ENCODE measurements around the gene TOLLIP.

The TOLLIP gene

GRCh38 chr11:1338201-1339065 lies 29.0 kb upstream of the TOLLIP start:
- DNase-seq (ENCODE audit: low spot score): no peak
- in situ Hi-C loops (cut with MboI; ENCODE audit: low sequenced_read_pairs, unreplicated experiment): no loop called here
- TF ChIP-seq CTCF (IDR thresholded peaks at IDR 0.05; ENCODE audit: borderline replicate concordance, control extremely low read depth, extremely low read depth, insufficient read depth, missing control alignments): no peak

- no peak for TF ChIP-seq CTCF (IDR thresholded peaks at IDR 0.05; ENCODE audit: borderline replicate concordance, control extremely low read depth, extremely low read depth, insufficient read depth, missing control alignments)
- in situ Hi-C loops (cut with MboI; ENCODE audit: low sequenced_read_pairs, unreplicated experiment): no loop called here
- DNase-seq (ENCODE audit: low spot score): no peak
Measured at GRCh38 chr11:1337647-1338007, 28.2 kb upstream of the TOLLIP start.

GRCh38 chr11:1336836-1337646 lies 27.6 kb upstream of the TOLLIP start:
- TF ChIP-seq CTCF (IDR thresholded peaks at IDR 0.05; ENCODE audit: borderline replicate concordance, control extremely low read depth, extremely low read depth, insufficient read depth, missing control alignments): no peak
- in situ Hi-C loops (cut with MboI; ENCODE audit: low sequenced_read_pairs, unreplicated experiment): no loop called here
- peak; percentile 50 for DNase-seq (ENCODE audit: low spot score)

- in situ Hi-C loops (cut with MboI; ENCODE audit: low sequenced_read_pairs, unreplicated experiment): no loop called here
- TF ChIP-seq CTCF (IDR thresholded peaks at IDR 0.05; ENCODE audit: borderline replicate concordance, control extremely low read depth, extremely low read depth, insufficient read depth, missing control alignments): no peak
- peak; percentile 69 for DNase-seq (ENCODE audit: low spot score)
Measured at GRCh38 chr11:1335811-1336761, 26.7 kb upstream of the TOLLIP start.

GRCh38 chr11:1335264-1335810 lies 25.9 kb upstream of the TOLLIP start:
- DNase-seq (ENCODE audit: low spot score): no peak
- no peak for TF ChIP-seq CTCF (IDR thresholded peaks at IDR 0.05; ENCODE audit: borderline replicate concordance, control extremely low read depth, extremely low read depth, insufficient read depth, missing control alignments)
- in situ Hi-C loops (cut with MboI; ENCODE audit: low sequenced_read_pairs, unreplicated experiment): no loop called here

GRCh38 chr11:1333860-1334259 lies 24.4 kb upstream of the TOLLIP start:
- TF ChIP-seq CTCF (IDR thresholded peaks at IDR 0.05; ENCODE audit: borderline replicate concordance, control extremely low read depth, extremely low read depth, insufficient read depth, missing control alignments): no peak
- no peak for DNase-seq (ENCODE audit: low spot score)
- in situ Hi-C loops (cut with MboI; ENCODE audit: low sequenced_read_pairs, unreplicated experiment): no loop called here

Measured in GM13976 (cell line).